GM19324 (cell line): ENCODE data around the gene PM20D1.
"Not testable (repeated sequence)": the region's sequence is repeated elsewhere in the genome, so short reads cannot be mapped to it uniquely, and the experiment has no call there.

Source experiments
- ATAC-seq: cut with Tn5 transposase; IDR thresholded peaks from one replicate; pipeline ENCODE4 v1.9.1; 2021; ENCODE audit warnings: mild to moderate bottlenecking, moderate library complexity; ENCODE audit not compliant: unreplicated experiment, low FRiP score

PM20D1 gene, protein sequence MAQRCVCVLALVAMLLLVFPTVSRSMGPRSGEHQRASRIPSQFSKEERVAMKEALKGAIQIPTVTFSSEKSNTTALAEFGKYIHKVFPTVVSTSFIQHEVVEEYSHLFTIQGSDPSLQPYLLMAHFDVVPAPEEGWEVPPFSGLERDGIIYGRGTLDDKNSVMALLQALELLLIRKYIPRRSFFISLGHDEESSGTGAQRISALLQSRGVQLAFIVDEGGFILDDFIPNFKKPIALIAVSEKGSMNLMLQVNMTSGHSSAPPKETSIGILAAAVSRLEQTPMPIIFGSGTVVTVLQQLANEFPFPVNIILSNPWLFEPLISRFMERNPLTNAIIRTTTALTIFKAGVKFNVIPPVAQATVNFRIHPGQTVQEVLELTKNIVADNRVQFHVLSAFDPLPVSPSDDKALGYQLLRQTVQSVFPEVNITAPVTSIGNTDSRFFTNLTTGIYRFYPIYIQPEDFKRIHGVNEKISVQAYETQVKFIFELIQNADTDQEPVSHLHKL

DNA sequence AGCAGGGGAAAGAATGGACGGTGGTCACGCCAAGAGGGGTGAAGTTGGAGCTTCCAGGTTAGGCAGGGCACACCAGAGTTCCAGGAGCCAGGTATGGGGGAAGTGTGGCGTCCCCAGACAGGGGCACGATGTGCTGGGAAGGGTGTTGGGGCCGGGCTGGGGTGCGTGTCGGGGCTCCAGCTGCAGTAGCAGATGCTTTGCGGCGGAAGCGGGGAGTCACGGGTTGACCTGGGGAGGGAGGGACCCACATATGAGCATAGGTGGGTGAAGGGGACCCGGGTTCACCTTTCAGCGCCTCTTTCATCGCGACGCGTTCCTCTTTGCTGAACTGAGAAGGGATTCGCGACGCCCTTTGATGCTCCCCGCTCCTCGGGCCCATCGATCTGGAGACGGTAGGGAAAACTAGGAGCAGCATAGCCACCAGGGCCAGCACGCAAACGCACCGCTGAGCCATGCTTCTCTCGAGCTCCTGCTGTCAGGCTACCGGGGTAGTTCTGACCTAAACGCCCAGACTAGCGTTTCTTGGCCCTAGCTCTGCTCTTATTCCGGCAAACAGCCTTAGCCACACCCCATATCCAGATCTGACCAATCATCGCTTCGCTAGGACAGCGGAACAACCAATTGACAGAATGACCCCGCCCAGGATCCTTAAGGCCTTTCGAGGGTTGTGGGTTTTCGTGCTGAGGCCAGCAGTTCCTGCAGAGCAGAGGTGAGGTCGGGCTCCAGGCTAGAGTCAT lies at the start of gene PM20D1:
PM20D1 (minus strand) TSS at position 514 of the 737 bp plus-strand sequence; CDS start at position 454, 60 bp downstream.
- ATAC-seq, result peak; percentile 92

DNA sequence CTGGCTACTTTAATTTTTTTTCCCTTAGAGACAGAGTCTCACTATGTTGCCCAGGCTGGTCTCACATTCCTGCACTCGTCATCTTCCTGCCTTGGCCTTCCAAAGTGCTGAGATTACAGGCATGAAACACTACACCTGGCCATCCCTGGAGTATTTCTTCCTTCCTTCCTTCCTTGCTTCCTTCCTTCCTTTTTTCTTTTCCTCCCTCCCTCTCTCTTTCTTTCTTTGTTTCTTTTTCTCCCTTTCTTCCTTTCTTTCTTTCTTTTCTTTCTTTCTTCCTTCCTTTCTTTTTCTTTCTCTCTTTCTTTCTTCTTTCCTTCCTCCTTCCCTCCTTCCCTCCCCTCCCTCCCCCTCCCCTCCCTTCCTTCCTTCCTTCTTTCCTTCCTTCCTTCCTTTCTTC lies 46.4 kb upstream of the PM20D1 start:
- no peak for ATAC-seq

DNA sequence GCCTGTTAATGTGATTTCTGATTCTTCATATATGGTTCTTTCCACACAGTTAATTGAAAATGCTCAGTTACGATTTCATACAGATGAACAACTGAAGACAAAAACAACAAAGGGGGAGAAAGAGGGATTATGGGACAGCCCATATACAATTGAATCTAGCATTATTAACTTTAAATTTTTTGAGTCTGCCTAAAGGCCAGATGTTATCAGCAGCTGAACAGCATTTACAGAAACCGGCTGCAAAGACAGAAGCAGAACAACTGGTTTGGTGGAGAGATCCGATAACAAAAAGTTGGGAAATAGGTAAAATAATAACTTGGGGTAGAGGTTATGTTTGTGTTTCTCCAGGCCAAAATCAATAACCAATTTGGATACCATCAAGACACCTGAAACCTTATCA lies 44.2 kb upstream of the PM20D1 start:
- ATAC-seq, result not testable (repeated sequence)

DNA sequence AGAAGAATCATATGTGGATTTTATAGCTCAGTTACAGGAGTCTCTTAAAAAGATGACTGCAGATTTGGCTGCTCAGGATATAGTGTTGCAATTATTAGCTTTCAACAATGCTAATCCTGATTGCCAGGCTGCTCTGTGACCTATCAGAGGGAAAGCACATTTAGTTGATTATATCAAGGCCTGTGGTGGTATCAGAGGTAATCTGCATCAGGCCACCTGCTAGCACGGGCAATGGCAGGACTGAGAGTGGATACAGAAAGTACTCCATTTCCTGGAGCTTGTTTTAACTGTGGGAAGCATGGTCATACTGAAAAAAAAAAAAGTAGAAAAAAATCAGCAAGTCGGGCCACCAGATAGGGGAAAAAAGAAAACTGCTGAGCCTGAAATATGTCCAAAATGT lies 42.2 kb upstream of the PM20D1 start:
- ATAC-seq, result not testable (repeated sequence)

DNA sequence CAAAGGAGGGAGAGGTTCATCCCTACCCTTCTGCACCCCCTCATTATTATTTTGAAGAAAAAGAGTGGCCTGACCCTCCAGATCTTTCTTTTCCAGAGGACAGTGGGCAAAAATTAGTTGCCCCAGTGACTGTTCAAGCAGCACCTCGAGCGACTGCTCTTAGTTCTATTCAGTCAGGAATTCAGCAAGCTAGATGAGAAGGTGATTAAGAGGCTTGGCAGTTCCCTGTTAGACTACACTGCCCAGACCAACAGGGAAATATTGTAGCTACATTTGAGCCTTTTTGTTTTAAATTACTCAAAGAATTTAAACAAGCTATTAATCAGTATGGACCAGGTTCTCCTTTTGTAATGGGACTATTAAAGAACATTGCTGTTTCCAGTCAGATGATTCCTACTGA lies 41.5 kb upstream of the PM20D1 start:
- ATAC-seq, result not testable (repeated sequence)

DNA sequence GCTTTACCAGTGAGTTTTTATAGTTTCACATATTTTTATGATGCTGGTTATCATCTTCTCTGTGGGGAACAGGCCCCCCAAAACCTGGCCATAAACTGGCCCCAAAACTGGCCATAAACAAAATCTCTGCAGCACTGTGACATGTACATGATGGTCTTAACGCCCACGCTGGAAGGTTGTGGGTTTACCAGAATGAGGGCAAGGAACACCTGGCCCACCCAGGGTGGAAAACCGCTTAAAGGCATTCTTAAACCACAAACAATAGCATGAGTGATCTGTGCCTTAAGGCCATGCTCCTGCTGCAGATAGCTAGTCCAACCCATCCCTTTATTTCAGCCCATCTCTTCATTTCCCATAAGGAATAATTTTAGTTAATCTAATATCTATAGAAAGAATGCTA lies 40.7 kb upstream of the PM20D1 start:
- ATAC-seq, result not testable (repeated sequence)

DNA sequence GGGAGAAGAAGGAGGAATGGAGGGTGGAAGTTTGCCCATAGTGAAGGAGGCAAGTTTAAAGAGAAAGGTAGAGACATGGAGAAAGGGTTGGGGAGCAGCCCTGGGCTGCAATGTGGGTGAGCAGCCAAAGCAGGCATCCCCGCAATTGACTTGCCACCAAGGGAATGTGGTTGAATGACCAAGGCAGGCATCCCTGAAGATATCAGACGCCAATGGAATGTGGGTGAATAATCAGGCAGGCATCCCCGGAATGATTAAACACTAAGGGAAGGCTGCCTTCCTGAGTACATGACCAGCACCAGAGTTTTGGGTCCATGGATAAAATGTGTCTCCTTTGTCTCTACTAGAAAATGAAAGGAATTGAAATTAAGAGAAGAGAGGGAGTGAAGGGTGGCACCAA lies 39.8 kb upstream of the PM20D1 start:
- not testable (repeated sequence) for ATAC-seq

DNA sequence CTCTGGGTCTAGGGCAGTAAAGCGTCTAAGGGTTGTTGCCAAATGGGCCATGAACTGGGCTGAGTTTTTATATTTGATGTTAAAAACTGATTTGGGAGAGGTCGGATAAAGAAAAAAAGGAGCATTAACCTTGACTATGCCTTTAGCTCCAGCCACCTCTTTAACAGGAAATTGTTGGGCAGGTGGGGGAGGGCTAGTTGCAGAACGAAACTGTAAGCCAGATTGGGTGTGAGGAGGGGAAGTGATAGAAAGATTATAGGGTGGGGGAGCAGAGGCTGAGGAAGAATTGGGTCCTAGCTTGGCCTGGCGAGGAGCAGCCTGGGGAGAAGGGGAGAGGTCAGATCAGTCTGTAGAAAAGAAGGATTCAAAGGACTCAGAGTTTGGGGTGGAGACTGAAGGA lies 39.1 kb upstream of the PM20D1 start:
- not testable (repeated sequence) for ATAC-seq

DNA sequence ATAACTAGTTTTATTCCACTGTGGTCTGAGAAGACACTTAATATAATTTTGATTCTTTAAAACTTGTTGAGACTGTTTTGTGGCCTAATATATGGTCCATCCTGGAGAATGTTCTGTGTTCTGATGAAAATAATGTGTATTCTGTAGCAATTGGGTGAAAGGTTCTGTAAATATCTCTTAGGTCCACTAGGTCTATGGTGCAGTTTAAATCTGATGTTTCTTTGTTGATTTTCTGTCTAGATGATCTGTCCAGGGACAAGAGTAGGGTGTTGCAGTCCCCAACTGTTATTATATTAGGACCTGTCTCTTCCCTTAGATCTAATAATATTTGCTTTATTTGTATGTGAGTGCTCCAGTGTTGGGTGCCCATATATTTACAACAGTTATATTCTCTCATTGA lies 33.9 kb upstream of the PM20D1 start:
- ATAC-seq, result no peak

DNA sequence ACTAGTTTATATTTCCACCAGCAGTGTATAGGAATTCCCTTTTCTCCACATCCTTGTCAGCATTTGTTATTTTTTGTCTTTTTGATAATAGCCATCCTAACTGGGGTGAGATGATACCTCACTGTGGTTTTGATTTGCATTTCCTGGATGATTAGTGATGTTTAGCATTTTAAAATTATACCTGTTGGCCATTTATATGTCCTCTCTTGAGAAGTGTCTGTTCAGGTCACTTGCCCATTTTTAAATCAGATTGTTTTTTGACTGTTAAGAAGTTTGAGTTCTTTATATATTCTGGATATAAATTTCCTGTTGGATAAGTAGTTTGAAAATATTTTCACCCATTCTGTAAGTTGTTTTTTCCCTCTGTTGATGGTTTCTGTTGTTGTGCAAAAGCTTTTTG lies 31.0 kb upstream of the PM20D1 start:
- ATAC-seq, result no peak

DNA sequence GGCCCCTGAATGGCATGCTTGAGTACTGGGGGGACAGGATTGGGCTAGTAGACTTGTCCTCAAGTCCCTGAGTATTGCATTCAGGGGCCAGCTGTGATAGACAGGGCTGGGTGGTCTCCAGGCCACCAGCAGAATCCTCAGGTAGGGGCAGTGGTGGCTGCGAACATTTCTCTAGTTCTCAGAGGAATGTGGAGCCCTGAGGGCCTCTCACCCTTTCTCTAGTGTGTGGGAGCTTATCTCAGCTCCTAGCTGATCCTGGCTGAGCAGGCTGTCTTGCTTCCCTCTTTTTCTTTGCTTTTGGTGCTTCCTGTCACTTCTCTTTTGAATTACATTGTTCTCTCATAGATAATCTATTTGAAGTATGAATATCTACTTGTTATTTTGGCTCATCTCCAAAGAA lies 30.0 kb upstream of the PM20D1 start:
- ATAC-seq, result no peak

DNA sequence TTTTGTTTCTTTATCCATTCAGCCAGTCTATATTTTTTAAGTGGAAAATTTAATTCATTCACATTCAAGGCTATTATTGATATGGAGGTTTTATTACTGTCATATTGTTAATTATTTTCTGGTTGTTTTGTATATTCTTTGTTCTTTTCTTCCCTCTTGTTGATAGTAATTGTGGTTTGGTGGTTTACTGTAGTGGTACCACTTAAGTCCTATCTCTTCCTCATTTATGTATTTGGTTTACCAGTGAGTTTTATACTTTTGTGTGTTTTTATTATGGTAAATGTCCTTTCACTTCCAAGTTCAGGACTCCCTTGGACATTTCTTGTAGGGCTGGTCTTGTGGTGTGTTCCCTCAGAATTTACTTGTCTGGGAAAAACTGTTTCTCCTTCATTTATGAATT lies 28.1 kb upstream of the PM20D1 start:
- ATAC-seq, result no peak

DNA sequence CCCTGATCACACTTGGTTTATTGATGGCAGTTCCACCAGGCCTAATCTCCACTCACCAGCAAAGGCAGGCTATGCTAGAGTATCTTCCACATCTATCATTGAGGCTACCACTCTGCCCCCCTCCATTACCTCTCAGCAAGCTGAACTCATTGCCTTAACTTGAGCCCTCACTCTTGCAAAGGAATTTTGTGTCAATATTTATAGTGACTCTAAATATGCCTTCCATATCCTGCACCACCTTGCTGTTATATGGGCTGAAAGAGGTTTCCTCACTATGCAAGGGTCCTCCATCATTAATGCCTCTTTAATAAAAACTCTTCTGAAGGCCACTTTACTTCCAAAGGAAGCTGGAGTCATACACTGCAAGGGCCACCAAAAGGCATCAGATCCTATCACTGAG lies 23.2 kb upstream of the PM20D1 start:
- not testable (repeated sequence) for ATAC-seq

DNA sequence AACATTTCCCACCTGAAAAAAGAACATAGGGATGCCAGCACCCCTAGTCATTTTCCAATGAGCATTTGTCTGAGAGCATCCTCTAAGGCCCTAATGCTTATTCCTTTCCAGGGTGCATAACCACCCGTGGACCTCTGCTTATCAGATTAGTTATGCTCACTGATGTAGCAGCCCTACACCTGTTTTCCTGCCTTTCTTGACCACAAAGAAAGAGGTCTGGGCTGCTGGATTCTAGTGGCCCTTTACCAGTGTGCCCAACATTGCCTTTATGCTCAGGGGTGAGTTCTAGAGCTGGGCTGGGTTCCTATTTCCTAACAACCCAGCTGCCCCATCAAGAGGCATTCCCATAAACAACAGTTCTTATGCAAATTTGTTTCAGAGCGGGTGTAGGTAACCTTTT lies 20.3 kb upstream of the PM20D1 start:
- ATAC-seq, result no peak

DNA sequence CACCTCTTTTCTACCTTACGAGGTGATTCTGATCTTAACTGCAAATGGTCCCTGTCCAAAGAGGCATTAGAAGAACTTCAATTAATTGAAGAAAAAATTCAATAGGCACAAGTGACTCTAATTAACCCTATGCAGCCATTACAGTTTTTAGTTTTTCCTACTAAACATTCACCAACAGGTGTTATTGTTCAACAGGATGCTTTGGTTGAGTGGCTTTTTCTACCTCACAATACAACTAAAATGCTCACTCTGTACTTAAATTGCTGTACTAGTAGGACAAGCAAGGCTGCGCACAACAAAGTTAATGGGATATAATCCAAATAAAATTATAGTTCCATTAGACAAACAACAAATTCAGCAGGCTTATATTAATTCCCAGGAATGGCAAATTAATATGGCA lies 11.6 kb upstream of the PM20D1 start:
- no peak for ATAC-seq

DNA sequence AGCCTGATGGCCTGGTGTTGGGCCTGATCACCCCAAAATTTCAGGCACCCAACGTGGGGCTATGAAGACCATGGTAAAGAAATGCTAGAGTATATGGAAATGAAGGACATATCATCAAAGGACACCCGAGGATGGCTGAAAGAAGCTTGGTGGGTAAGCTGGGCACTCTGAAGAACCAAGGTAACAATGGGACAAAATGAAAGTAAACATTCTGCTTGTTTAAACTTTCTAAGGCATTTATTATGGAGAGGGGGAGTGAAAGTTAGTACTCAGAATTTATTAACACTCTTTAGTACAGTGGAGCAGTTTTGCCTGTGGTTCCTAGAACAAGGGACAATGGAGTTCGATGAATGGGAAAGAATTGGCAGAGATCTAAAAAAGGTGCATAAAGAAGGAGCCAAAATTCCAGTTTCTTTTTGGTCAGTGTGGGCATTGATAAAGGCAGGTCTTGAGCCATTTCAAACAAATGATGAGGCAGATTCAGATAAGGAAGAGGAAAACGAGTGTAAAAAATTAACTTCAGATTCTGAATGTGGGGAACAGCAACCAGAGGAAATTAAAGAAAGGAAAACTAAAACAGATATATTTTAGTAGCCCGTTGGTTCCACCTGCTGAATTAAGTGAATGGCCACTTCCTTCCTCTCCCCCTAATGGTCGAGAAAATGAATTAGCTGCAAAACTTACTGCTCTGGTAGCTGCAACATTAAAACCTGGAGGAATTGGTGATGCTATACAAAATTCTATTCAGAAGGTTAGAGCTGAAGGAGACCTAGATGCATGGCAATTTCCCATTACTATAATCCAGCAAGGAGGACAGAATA lies 8.4 kb upstream of the PM20D1 start:
- ATAC-seq, result no peak

DNA sequence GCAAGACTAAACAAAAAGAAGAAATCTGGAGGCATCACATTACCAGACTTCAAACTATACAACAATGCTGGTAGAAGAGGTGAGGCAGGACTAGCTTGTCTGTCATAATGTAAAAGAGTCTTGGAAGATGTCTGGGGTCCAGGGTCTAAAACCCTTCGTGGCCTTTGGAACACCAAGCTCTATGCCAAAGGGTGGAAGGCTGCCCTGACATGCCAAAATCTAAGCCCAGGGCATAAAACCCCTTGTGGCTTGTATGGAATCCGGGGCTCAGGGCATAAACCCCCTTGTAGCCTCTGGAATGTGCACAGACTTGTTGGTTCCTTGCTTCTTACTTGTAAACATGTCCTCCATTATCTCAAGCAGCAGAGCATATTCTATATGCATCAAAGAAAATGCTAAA lies 7.6 kb upstream of the PM20D1 start:
- ATAC-seq, result not testable (repeated sequence)

DNA sequence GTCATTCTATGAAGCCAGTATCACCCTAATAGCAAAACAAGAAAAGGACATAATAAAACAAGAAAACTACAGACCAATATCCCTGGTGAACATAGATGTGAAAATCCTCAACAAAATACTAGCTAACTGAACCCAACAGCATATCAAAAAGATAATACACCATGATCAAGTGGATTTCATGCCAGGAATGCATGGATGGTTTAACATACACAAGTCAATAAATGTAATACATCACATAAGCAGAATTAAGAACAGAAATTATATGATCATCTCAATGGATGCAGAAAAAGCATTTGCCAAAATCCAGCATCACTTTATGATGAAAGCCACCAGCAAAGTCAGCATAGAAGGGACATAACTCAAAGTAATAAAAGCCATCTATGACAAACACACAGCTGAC lies 6.5 kb upstream of the PM20D1 start:
- no peak for ATAC-seq

DNA sequence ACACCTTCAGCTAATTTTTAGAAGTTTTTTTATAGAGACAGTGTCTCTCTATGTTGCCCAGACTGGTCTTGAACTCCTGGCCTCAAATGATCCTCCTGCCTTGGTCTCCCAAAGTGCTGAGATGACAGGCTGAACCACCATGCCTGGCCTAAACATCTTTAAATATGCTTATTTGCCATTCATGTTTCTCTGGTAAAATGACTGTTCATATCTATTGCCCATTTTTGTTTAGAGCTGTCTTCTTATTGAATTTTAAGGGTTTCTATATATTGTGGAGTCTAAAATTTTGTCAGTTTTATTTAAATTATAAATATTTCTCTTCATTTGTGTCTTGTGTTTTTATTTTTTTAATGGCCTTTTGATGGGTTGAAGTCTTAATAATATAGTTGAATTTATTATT lies 3.0 kb upstream of the PM20D1 start:
- no peak for ATAC-seq

DNA sequence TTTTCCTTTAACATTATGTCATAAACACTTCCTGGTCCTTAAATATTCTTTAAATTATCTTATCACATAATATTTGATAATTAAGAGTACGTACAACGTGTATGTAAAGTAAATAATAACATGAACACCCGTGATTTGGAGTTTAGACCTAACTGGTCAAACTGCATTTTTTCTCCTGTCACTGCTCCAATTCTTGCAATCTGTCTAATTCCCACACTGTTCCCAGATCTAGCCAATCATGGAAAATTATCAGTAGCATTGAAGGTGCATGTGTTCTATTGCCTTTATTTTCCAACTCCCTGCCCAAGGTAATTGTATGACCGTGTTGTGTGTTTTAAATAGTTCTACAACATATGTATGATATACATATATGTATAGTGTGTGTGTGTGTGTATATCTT lies 2.1 kb upstream of the PM20D1 start:
- ATAC-seq, result no peak
